Tibial artery (tissue), 4 donors: ENCODE data around the gene RFX1.

Experiments used
- DNase-seq, 2 donors: peaks; one replicate each; pipeline ENCODE4 v3.0.0-alpha.2; 2019
- H3K27ac ChIP-seq, 2 donors: fragments of 200-600 bp; sonication (generic) in 1 of 2; 1 replicate in 1 of 2; 2 replicates in 1 of 2; pipeline ENCODE4 v1.5.1; 2018 to 2019; ENCODE audit warnings: mild to moderate bottlenecking in 1 of 2
- H3K27me3 ChIP-seq, 2 donors: fragments of 200-600 bp; sonication (generic) in 1 of 2; one replicate each; pipeline versions ENCODE4 v1.5.1 to v1.6.0; 2016 to 2019
- H3K36me3 ChIP-seq, 3 donors: fragments of 200-600 bp; sonication (generic) in 2 of 3; one replicate each; pipeline ENCODE4 v1.5.1; 2016 to 2019; ENCODE audit warnings: mild to moderate bottlenecking in 2 of 3
- H3K4me1 ChIP-seq, 4 donors: fragments of 200-600 bp; sonication (generic) in 2 of 4; 1 replicate in 3 of 4; 2 replicates in 1 of 4; pipeline ENCODE4 v1.5.1; 2016 to 2019
- H3K4me3 ChIP-seq, 2 donors: fragments of 200-600 bp; sonication (generic) in 1 of 2; 1 replicate in 1 of 2; 2 replicates in 1 of 2; pipeline ENCODE4 v1.5.1; 2018 to 2019; ENCODE audit warnings: mild to moderate bottlenecking in 2 of 2
- H3K9me3 ChIP-seq, 3 donors: fragments of 200-600 bp; sonication (generic) in 1 of 3; one replicate each; pipeline ENCODE4 v1.5.1; 2016 to 2019
- intact Hi-C: fragments of 100-400 bp; cut with DNase I; formaldehyde crosslinking; loops from one replicate; pipeline ENCODE4 v1.15.0; 2023; ENCODE audit warnings: low total_unique reads
- TF ChIP-seq, protein P1 (sequence below), 2 experiments: fragments of 200-600 bp in 1 of 2; fragments of 450-650 bp in 1 of 2; IDR thresholded peaks; one replicate each; pipeline ENCODE4 v1.5.1; 2017 to 2019; ENCODE audit warnings: antibody characterized with exemption in 2 of 2, mild to moderate bottlenecking in 1 of 2, moderate library complexity in 1 of 2

The RFX1 gene

DNA sequence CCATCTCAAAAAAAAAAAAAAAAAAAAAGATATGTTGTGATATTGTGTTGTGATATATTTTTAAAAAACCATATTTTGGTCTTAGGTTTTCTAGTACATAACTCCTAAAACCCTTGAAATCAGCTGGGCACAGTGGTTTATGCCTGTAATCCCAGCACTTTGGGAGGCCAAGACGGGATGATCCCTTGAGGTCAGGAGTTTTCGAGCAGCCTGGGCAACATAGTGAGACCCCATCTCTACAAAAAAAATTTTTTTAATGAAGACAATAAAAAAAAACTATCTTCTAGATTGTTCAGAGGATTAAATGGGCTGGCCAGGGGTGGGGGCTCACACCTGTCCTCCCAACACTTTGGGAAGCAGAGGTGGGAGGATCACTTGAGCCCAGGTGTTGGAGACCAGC lies 55.1 kb downstream of the RFX1 start:
- intact Hi-C loops = no loop called here
- Histone ChIP-seq H3K36me3 (peaks cover 8 to 21% (median 12%) of the 10 kb centered on the region in 3 donors), H3K27me3 (no peaks in the 10 kb centered on the region), H3K27ac (no peak overlapping the region), H3K9me3 (no peaks in the 10 kb centered on the region), H3K4me1 (peaks cover 0 to 16% (median 12%) of the 10 kb centered on the region in 4 donors), H3K4me3 (no peak overlapping the region)
- no peak for DNase-seq
- TF ChIP-seq, protein P1, sequence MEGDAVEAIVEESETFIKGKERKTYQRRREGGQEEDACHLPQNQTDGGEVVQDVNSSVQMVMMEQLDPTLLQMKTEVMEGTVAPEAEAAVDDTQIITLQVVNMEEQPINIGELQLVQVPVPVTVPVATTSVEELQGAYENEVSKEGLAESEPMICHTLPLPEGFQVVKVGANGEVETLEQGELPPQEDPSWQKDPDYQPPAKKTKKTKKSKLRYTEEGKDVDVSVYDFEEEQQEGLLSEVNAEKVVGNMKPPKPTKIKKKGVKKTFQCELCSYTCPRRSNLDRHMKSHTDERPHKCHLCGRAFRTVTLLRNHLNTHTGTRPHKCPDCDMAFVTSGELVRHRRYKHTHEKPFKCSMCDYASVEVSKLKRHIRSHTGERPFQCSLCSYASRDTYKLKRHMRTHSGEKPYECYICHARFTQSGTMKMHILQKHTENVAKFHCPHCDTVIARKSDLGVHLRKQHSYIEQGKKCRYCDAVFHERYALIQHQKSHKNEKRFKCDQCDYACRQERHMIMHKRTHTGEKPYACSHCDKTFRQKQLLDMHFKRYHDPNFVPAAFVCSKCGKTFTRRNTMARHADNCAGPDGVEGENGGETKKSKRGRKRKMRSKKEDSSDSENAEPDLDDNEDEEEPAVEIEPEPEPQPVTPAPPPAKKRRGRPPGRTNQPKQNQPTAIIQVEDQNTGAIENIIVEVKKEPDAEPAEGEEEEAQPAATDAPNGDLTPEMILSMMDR (IDR thresholded peaks at IDR 0.05) = no peak

DNA sequence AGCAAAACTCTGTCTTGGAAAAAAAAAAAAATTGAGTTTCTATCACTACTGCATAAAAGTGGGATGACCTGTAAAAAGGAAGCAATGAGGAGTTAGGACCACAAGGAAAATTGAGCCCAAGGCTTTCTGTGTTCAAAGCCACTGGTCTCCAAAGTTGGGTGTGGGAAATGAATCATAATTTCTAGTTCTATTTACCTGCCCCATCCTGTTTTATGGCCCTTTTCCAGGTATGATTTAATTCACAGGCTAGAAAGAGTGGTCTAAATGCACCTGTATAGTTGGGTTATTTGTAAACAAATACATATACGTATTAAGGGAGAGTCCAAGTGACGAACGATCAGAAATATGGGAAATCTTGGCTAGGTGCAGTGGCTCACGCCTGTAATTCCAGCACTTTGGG lies 59.7 kb downstream of the RFX1 start:
- no peaks in the 10 kb centered on the region for H3K9me3 ChIP-seq
- H3K27ac ChIP-seq = no peak overlapping the region
- TF ChIP-seq, protein P1 (IDR thresholded peaks at IDR 0.05) = no peak
- intact Hi-C loops = no loop called here
- no peaks in the 10 kb centered on the region for H3K36me3 ChIP-seq
- H3K4me3 ChIP-seq = no peak overlapping the region
- H3K27me3 ChIP-seq = no peaks in the 10 kb centered on the region
- H3K4me1 ChIP-seq = no peaks in the 10 kb centered on the region
- no peak for DNase-seq

DNA sequence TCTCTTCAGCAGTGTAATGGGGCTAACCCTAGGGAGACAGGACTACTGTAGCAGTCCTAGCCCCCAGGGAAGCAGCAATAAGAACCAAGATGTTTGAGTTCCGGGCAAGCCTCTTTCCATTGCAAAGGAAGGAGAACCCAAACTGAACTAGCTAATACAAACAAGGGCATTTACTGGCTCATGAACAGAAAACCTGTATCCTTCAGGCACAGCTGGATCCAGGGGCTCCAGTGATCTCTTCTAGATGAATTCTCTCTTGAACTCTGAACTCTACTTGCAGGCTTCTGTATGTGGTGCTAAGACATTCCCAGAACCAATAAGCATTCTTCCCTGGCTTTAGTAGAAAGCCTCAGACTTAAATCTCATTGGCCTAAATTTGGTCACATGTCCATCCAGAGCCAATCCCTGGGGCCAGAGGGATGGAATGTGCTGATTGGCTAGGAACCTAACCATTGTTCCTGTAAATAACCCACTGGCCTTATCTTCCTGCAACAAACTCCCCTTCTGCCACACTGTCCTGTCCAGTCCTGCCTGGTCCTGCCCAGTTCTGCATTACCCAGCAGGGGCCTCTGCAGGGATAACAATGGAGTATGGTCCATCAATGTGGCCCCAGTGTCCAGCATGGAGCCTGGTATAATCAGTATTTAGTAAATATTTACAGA lies 64.0 kb downstream of the RFX1 start:
- Histone ChIP-seq H3K27ac (no peak overlapping the region), H3K4me3 (no peak overlapping the region), H3K9me3 (no peaks in the 10 kb centered on the region), H3K36me3 (no peaks in the 10 kb centered on the region), H3K27me3 (peaks cover 0 to 13% of the 10 kb centered on the region in 2 donors), H3K4me1 (peaks cover 0 to 18% (median 14%) of the 10 kb centered on the region in 4 donors)
- DNase-seq = no peak
- TF ChIP-seq, protein P1 (IDR thresholded peaks at IDR 0.05) = no peak
- intact Hi-C loops = no loop called here

DNA sequence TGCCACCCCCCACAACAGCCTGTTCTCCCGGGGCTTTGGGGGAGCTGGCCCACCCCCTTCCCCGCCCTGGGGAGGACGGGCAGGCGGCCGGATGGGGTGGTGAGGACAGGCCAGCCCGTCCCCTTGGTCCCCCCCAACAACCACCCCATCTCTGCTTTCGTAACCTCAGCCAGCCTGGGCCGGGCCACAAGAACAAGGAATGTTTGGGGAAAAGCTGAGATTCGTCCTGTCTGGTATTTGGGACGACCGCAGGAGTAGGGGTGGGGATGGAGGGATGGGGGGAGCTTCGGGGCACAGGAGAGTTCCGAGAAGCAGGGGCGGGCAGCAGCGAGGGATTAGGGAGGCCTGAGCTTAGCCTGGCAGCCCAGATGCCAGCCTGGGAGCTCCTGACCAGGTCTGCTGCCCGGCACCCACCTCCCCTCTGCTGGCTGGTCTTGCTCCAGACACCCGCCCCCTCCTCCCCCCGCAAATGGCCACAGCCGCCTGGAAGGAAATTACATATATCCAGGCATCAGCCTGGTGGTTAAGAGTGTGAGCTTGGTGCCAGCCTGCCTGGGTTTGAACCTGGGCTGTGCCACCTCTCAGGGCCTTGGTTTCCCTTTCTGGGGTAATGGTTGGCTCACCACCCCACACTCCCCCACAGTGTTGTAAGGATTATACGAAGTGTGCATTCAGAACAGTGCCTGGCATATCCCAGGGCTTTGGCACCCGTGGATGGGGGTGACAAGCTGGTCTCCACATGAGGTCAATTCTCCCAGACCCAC lies 67.6 kb downstream of the RFX1 start, which contains the start of gene PODNL1:
Gene PODNL1, minus strand, starts transcription at position 117 of the 764 bp plus-strand sequence. CDS start 236 bp downstream, outside the sequence.
- H3K4me1 ChIP-seq = peaks cover 0 to 18% (median 14%) of the 10 kb centered on the region in 4 donors
- TF ChIP-seq, protein P1 (IDR thresholded peaks at IDR 0.05) = no peak
- peak within 1 kb of the TSS; percentile 64 to 78 for H3K27ac ChIP-seq
- peaks cover 0 to 33% of the 10 kb centered on the region in 2 donors for H3K27me3 ChIP-seq
- DNase-seq = peak; percentile 68 to 80
- H3K9me3 ChIP-seq = no peaks in the 10 kb centered on the region
- peak within 1 kb of the TSS; percentile 44 to 58 for H3K4me3 ChIP-seq
- intact Hi-C loops = no loop called here
- peaks cover 0 to 5% (median 0%) of the 10 kb centered on the region in 3 donors for H3K36me3 ChIP-seq

DNA sequence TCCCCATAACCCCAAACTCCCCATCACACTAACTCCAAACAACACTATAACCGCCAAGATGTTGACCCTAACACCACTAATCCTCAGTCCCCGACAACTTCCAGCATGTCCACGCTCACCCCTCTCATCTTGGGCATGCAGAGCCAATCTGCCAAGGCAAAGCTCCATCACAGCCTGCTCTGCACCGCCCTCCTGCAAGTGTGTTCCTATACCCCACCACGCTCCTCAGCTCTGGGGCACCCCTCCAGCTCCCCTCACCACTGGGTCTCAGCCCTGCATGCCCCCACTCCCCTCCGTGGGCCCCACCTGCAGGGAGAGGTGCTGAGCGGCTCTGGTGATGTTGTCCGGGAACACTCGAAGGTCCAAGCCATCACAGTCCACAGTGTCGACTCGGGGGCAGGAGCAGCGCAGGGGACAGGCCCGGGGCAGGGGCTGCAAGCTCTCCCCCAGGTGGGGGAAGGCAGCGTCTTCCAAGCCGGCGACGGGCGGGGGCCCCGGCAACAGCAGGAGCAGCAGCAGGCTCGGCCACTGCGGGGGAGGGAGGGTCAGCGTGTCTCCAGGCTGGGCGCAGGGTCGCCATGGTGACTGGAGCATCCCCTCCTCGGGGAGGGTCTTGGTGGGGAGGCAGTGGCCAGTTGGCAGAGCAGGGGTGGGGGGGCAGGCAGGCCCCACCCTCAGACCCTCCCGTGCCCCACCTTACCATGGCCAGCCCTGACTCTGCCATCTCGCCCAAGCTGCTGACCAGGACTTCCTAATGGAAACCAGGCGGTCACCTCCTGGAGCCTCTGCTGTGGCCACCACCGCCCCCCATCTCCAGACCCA lies 68.4 kb downstream of the RFX1 start:
- intact Hi-C loops = no loop called here
- TF ChIP-seq, protein P1 (IDR thresholded peaks at IDR 0.05) = no peak
- Histone ChIP-seq H3K27me3 (peaks cover 0 to 33% of the 10 kb centered on the region in 2 donors), H3K36me3 (peaks cover 0 to 12% (median 0%) of the 10 kb centered on the region in 3 donors), H3K9me3 (no peaks in the 10 kb centered on the region), H3K4me3 (peak overlapping the region; percentile 44 to 58), H3K4me1 (peaks cover 0 to 18% (median 14%) of the 10 kb centered on the region in 4 donors), H3K27ac (peak overlapping the region; percentile 64 to 78)
- no peak for DNase-seq
